PFSK-1 (cell line): ENCODE data around the gene MYH14.

ENCODE experiments used
- FOXP2 ChIP-seq: optimal IDR thresholded peaks from 2 replicates; pipeline ENCODE3; 2011; ENCODE audit warnings: borderline replicate concordance, control low read depth, inconsistent platforms; ENCODE audit not compliant: insufficient read depth; ENCODE audit errors: extremely low read length, extremely low read depth
- POLR2AphosphoS5 ChIP-seq: IDR thresholded peaks from 2 replicates; pipeline ENCODE4 v1.6.1; 2012; ENCODE audit warnings: low read depth, mild to moderate bottlenecking, control low read depth, low read length, moderate library complexity
- REST ChIP-seq, 2 experiments: IDR thresholded peaks; 2 replicates each; pipeline versions ENCODE4 v1.6.1 to v1.8.0; 2011 to 2012; ENCODE audit warnings: low read depth in 2 of 2, low read length in 2 of 2, control low read depth in 1 of 2, inconsistent platforms in 1 of 2, mild to moderate bottlenecking in 1 of 2, moderate library complexity in 1 of 2; ENCODE audit not compliant: insufficient read depth in 1 of 2
- SIN3A ChIP-seq: IDR thresholded peaks from 2 replicates; pipeline ENCODE4 v1.6.1; 2012; ENCODE audit warnings: mild to moderate bottlenecking, low read length, moderate library complexity, borderline replicate concordance; ENCODE audit not compliant: insufficient read depth
- TAF1 ChIP-seq: IDR thresholded peaks from 2 replicates; pipeline ENCODE4 v1.6.1; 2012; ENCODE audit warnings: low read length, control low read depth, borderline replicate concordance; ENCODE audit not compliant: insufficient read depth

MYH14 gene

GRCh38 chr19:50314724-50315708 lies 111.6 kb downstream of the MYH14 start:
- TF ChIP-seq FOXP2 (no peak), POLR2AphosphoS5 (no peak), SIN3A (no peak), TAF1 (no peak), REST (IDR thresholded peaks at IDR 0.05; ENCODE audit: insufficient read depth in 1 of 2, low read depth in 2 of 2, low read length in 2 of 2) (no peak)

GRCh38 chr19:50315773-50316448 lies 112.5 kb downstream of the MYH14 start:
- TF ChIP-seq FOXP2 (no peak), REST (IDR thresholded peaks at IDR 0.05; ENCODE audit: insufficient read depth in 1 of 2, low read depth in 2 of 2, low read length in 2 of 2) (no peak), POLR2AphosphoS5 (no peak), TAF1 (no peak)

GRCh38 chr19:50317115-50317514 lies 113.7 kb downstream of the MYH14 start:
- TF ChIP-seq TAF1 (no peak), POLR2AphosphoS5 (no peak), SIN3A (no peak), FOXP2 (no peak), REST (IDR thresholded peaks at IDR 0.05; ENCODE audit: insufficient read depth in 1 of 2, low read depth in 2 of 2, low read length in 2 of 2) (no peak)

- TF ChIP-seq SIN3A (no peak), FOXP2 (no peak), TAF1 (no peak), REST (IDR thresholded peaks at IDR 0.05; ENCODE audit: insufficient read depth in 1 of 2, low read depth in 2 of 2, low read length in 2 of 2) (no peak), POLR2AphosphoS5 (no peak)
Observed at GRCh38 chr19:50318438-50318837, 115.0 kb downstream of the MYH14 start.

- TF ChIP-seq POLR2AphosphoS5: no peak
- no peak for TF ChIP-seq SIN3A
- no peak for TF ChIP-seq FOXP2
- no peak for TF ChIP-seq REST (IDR thresholded peaks at IDR 0.05; ENCODE audit: insufficient read depth in 1 of 2, low read depth in 2 of 2, low read length in 2 of 2)
- no peak for TF ChIP-seq TAF1
Observed at GRCh38 chr19:50319156-50319555, 115.7 kb downstream of the MYH14 start.
